Left forelimb (tissue), 1 donor: ENCODE data around the gene ICAM2.

ENCODE experiments used
- DNase-seq: peaks from one replicate; pipeline ENCODE4 v3.0.0-alpha.2; 2018; ENCODE audit warnings: low spot score

Gene ICAM2

GRCh38 chr17:63975541-63976092 lies 44.8 kb downstream of the ICAM2 start:
- no peak for DNase-seq

DNA sequence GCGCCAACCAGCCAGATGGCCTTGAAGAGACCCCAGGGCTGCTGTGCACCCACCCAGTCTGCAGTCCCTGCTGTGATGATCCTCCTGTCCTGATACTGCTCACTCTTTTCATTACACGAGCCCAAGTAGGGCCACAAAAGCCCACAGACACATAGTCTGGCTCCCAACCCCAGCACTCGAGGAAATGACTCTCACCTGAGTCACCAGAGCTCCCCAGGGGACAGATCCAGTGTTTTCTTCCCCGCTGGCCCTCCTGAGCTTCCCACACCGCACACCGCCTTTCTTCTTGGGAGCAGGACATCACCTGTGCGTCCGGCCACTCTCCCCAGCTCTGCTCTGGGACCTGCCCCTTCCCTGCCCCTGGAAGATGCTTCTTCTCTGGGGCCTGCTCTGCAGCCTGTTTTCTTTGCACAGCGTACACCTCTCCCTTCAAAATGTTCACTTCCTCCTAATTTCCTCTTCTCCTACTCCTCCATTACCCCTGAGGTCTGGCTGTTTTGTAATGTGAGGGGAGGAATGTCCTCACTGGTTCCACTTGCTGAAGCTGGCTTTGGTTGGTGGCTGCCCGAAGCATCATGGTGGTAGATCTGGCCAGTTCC lies 45.7 kb downstream of the ICAM2 start:
- no peak for DNase-seq

DNA sequence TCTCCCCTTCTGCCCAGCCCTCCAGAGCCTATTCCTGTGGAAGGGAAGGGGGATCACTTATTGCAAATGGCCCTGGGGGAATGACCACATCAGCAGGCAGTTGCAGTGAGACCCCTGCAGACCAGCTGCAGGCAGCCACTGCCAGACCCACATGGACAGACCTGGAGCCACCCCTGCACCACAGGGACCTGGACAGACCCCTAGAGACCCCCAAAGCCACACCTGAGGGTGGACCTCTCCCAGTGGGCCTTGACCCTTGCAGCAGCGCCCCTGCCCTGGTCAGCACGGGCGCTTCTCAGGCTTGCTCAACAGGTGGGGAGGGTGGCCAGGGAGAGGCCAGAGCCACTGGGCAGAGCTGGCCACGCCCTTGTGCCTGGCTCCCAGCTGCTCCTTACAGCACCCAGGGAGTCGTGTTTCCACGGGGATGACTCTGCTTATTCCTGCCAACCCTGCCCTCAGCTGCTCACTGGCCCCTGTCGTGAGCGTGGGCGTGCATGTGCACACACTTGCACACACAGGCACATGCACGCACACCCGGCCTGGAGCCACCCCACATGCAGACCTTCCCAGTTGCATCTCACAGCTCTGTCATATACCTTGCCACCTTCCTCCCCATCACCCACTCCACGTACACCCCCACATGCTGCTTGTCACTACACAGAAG lies 46.4 kb downstream of the ICAM2 start:
- DNase-seq: no peak

GRCh38 chr17:63973247-63973646 lies 47.2 kb downstream of the ICAM2 start:
- DNase-seq: no peak

DNA sequence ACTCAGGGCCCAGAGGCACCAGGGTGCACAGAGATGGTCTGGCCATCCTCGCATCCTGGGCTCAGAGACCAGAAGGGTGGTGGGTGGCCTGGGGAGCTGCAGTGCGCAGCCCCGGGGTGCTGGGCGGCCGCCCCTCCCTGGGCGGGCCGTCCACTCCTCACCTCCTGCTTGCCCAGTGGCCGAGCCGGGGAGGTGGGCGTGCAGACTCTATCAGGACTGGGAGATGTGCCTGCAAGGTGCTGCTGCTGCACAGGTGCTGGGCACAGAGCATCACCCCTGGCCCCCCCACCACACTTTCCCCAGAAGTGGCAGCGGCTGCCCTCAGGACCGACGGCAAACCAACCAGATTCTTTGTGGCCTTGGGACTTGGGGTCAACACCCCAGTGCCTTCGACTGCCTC lies 47.6 kb downstream of the ICAM2 start, which contains the start of gene SCN4A:
TSS of gene SCN4A (minus strand) at position 123 of the 400 bp plus-strand sequence. CDS start at position 46, 77 bp downstream.
- DNase-seq: no peak

GRCh38 chr17:63969278-63969677 lies 51.2 kb downstream of the ICAM2 start:
- DNase-seq: no peak

DNA sequence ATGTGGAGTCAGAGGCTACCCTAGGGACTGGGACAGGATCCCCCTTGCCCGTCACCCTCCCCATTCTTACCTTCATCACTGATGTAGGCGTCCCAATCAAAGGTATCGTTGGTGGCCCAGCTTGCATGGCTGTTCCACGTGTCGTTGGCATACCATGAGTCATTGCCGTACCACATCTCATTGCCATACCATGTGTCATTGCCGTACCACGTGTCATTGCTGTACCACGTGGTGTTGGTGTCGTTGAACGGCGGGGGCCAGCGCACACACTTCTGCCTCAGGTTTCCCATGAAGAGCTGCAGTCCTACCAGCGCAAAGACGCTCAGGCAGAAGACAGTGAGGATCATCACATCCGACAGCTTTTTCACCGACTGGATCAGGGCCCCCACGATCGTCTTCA lies 52.5 kb downstream of the ICAM2 start:
- DNase-seq: no peak

- DNase-seq: no peak
Observed at GRCh38 chr17:63966646-63967264, 53.7 kb downstream of the ICAM2 start.

DNA sequence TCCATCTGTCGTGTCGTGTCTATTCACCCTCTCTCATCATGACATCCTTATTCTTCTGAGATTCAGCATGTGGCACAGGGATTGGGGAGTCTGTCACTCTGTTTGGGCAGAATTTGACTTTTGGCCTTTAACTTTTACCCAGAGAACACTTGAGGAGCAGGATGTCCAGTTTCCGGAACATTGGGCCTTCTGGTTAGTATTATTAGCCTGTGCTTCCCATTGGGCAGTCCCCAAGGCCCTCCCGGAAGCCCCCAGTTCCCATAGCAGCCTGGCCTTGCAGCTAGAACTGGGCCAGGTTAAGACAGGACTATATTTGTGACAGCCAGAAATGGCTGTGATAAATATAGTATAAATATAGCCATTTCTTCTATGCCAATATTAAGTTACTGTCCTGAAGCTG lies 57.3 kb downstream of the ICAM2 start:
- DNase-seq: no peak

DNA sequence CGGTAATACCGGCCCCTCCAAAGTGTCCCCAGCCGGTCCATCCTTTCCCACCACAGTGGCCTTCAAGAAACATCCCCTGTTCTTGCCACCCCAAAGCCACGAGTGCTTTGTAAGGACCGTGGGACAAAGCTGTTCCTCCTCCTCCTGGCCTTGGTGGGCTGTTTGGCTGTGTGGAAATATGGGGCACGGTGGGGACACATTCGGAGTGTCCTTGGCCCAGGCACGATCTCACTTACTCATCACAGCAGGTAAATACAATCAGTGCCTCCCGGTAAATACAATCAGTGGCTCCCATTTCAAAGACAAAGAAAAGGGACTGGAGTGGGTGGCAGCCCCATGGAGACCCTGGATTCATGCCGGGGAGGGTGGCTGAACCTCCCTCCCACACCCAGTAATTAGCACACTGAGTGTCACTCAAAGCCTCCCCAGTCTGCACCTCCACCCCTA lies 58.1 kb downstream of the ICAM2 start:
- no peak for DNase-seq

GRCh38 chr17:63961355-63962212 lies 58.8 kb downstream of the ICAM2 start:
- DNase-seq: no peak

GRCh38 chr17:63960430-63960829 lies 60.0 kb downstream of the ICAM2 start:
- no peak for DNase-seq

DNA sequence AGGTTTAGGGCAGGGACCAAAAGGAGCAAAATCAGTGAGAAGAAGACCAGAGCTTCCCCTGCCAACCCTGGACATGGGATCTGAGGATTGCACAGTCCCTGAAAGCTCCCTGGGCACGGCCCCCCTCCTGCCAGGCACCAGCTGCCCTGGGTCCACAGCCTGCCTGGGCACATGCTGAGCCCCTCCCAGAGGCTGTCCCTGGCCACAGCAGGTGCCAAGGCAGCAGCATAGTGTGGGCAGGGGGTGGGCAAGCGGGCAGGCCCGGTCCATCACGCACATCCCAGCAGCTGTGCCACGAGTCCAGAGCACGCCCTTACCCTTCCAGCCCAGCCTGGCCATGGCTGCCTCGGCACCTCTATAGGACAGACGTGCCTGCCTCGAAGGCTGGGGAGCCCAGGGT lies 60.4 kb downstream of the ICAM2 start:
- no peak for DNase-seq

DNA sequence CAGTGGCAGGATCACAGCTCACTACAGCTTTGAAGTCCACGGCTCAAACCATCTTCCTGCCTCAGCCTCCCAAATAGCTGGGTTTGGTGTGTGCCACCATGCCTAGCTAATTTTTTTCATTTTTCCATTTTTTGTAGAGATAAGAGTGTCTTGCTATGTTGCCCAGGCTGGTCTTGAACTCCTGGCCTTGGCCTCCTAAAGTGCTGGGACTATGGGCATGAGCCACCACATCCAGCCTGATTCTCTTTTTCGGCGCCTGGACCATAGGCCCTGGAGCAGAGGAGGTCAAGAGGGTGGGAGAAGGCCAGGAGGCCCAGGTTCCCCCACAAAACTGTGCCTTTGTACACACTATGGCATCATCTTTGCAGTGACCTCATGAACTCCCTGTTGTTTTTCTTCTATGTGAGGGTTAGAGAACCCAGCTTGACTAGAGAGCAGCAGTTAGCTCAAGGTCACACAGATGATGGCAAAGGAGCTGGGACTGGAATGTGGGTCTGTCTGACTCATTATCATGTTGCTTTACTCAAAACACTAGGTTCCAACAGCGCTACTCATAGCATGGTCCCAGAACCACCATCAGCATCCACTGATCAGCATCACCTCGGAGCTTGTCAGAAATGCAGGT lies 64.0 kb downstream of the ICAM2 start:
- DNase-seq: no peak

GRCh38 chr17:63955791-63956190 lies 64.6 kb downstream of the ICAM2 start:
- DNase-seq: no peak

DNA sequence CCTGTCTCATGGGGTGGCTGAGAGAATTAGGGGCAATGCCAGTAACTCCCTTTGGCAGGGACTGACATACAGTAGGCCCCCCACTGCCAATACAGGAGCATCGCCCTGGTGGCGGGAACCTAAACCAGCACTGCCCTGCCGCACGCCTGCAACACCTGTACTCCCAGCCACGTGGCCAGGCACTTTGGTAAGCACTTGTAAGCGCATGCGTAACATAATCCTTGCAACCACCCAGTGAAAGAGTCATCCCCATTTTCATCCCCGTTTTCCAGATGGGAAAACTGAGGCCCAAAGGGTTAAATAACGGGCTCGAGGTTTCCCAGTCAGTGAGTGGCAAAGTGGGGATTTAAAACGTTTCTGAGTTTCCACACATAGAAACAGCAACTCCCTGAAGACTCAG lies 65.2 kb downstream of the ICAM2 start:
- no peak for DNase-seq

- DNase-seq: no peak
Observed at GRCh38 chr17:63954402-63955063, 65.9 kb downstream of the ICAM2 start.
